Measurements from ENCODE around the gene ACVR1.

The ACVR1 gene

GRCh38 chr2:157803952-157804351 is 72.2 kb downstream of the ACVR1 start:
- H3K4me3 ChIP-seq (ENCODE audit: low read depth, low read length): no peak overlapping the region
- no peak for TF ChIP-seq CTCF (IDR thresholded peaks at IDR 0.05; ENCODE audit: borderline replicate concordance, insufficient read depth, low read depth, low read length)

GRCh38 chr2:157803476-157803875 is 72.7 kb downstream of the ACVR1 start:
- TF ChIP-seq CTCF (IDR thresholded peaks at IDR 0.05; ENCODE audit: borderline replicate concordance, insufficient read depth, low read depth, low read length): no peak
- no peak overlapping the region for H3K4me3 ChIP-seq (ENCODE audit: low read depth, low read length)

GRCh38 chr2:157800838-157801495 is 75.2 kb downstream of the ACVR1 start:
- TF ChIP-seq CTCF (IDR thresholded peaks at IDR 0.05; ENCODE audit: borderline replicate concordance, insufficient read depth, low read depth, low read length): no peak

GRCh38 chr2:157793053-157793612 is 83.0 kb downstream of the ACVR1 start:
- no peak for TF ChIP-seq CTCF (IDR thresholded peaks at IDR 0.05; ENCODE audit: borderline replicate concordance, insufficient read depth, low read depth, low read length)
- H3K4me3 ChIP-seq (ENCODE audit: low read depth, low read length): no peak overlapping the region

More at GRCh38 chr2:157800838-157801495, 75.2 kb downstream of the ACVR1 start:
- no peak overlapping the region for H3K4me3 ChIP-seq (ENCODE audit: low read depth, low read length)

- no peak overlapping the region for H3K4me3 ChIP-seq (ENCODE audit: low read depth, low read length)
- TF ChIP-seq CTCF (IDR thresholded peaks at IDR 0.05; ENCODE audit: borderline replicate concordance, insufficient read depth, low read depth, low read length): no peak
These were observed 83.6 kb downstream of the ACVR1 start for GRCh38 chr2:157792335-157793052.

- H3K4me3 ChIP-seq (ENCODE audit: low read depth, low read length): no peak overlapping the region
- no peak for TF ChIP-seq CTCF (IDR thresholded peaks at IDR 0.05; ENCODE audit: borderline replicate concordance, insufficient read depth, low read depth, low read length)
These were observed 85.3 kb downstream of the ACVR1 start for GRCh38 chr2:157790780-157791179.

Data from GM12875 (cell line).